ENCODE results near the gene SPATA16. TPM values are rescaled to one million over a fixed set of nuclear protein-coding genes. Genes with fewer than 3 reads are reported as not detected.
"Not testable (repeated sequence)": the region's sequence is repeated elsewhere in the genome, so short reads cannot be mapped to it uniquely, and the experiment has no call there.

SPATA16 gene
- total RNA-seq (2014; rRNA removed; shearing (Covaris generic)), result not detected in 2 replicates

GRCh38 chr3:173140986-173141385, at the start of gene SPATA16:
Gene SPATA16 (minus strand): TSS chr3:173141235. CDS start chr3:173117731, 23,504 bp downstream.
- no peak for DNase-seq (ENCODE audit: low spot score)

GRCh38 chr3:173183022-173183421, 42.0 kb upstream of the SPATA16 start:
- in situ Hi-C loops (cut with HindIII; ENCODE audit: low sequenced_read_pairs), result not testable (repeated sequence)

More at GRCh38 chr3:173140986-173141385, at the start of gene SPATA16:
- in situ Hi-C loops (cut with HindIII; ENCODE audit: low sequenced_read_pairs), result no loop called here

GRCh38 chr3:173173652-173174051, 32.6 kb upstream of the SPATA16 start:
- in situ Hi-C loops (cut with HindIII; ENCODE audit: low sequenced_read_pairs), result no loop called here
- no peak for DNase-seq (ENCODE audit: low spot score)

More at GRCh38 chr3:173183022-173183421, 42.0 kb upstream of the SPATA16 start:
- not testable (repeated sequence) for DNase-seq (ENCODE audit: low spot score)

GRCh38 chr3:173159139-173159538, 18.1 kb upstream of the SPATA16 start:
- in situ Hi-C loops (cut with HindIII; ENCODE audit: low sequenced_read_pairs); DNase-seq (ENCODE audit: low spot score): not testable (repeated sequence)

- DNase-seq (ENCODE audit: low spot score); in situ Hi-C loops (cut with HindIII; ENCODE audit: low sequenced_read_pairs): not testable (repeated sequence)
Observed at GRCh38 chr3:173156533-173156932, 15.5 kb upstream of the SPATA16 start.

GRCh38 chr3:173153631-173154030, 12.6 kb upstream of the SPATA16 start:
- no peak for DNase-seq (ENCODE audit: low spot score)
- in situ Hi-C loops (cut with HindIII; ENCODE audit: low sequenced_read_pairs), result no loop called here

GRCh38 chr3:173139420-173139819, 1.6 kb downstream of the SPATA16 start:
- no peak for DNase-seq (ENCODE audit: low spot score)
- in situ Hi-C loops (cut with HindIII; ENCODE audit: low sequenced_read_pairs), result no loop called here

- in situ Hi-C loops (cut with HindIII; ENCODE audit: low sequenced_read_pairs), result no loop called here
- no peak for DNase-seq (ENCODE audit: low spot score)
Observed at GRCh38 chr3:173138026-173138425, 3.0 kb downstream of the SPATA16 start.

- no peak for DNase-seq (ENCODE audit: low spot score)
- in situ Hi-C loops (cut with HindIII; ENCODE audit: low sequenced_read_pairs), result no loop called here
Observed at GRCh38 chr3:173135059-173135458, 6.0 kb downstream of the SPATA16 start.

GRCh38 chr3:173128633-173129032, 12.4 kb downstream of the SPATA16 start:
- no peak for DNase-seq (ENCODE audit: low spot score)
- in situ Hi-C loops (cut with HindIII; ENCODE audit: low sequenced_read_pairs), result no loop called here

GRCh38 chr3:173111321-173111720, 29.7 kb downstream of the SPATA16 start:
- in situ Hi-C loops (cut with HindIII; ENCODE audit: low sequenced_read_pairs), result no loop called here
- DNase-seq (ENCODE audit: low spot score), result no peak

- DNase-seq (ENCODE audit: low spot score), result no peak
- in situ Hi-C loops (cut with HindIII; ENCODE audit: low sequenced_read_pairs), result no loop called here
Observed at GRCh38 chr3:173109143-173109542, 31.9 kb downstream of the SPATA16 start.

- in situ Hi-C loops (cut with HindIII; ENCODE audit: low sequenced_read_pairs), result no loop called here
- DNase-seq (ENCODE audit: low spot score), result no peak
Observed at GRCh38 chr3:173103469-173103868, 37.6 kb downstream of the SPATA16 start.

- in situ Hi-C loops (cut with HindIII; ENCODE audit: low sequenced_read_pairs), result no loop called here
- DNase-seq (ENCODE audit: low spot score), result no peak
Observed at GRCh38 chr3:173098959-173099358, 42.1 kb downstream of the SPATA16 start.

GRCh38 chr3:173096994-173097785, 43.8 kb downstream of the SPATA16 start:
- DNase-seq (ENCODE audit: low spot score), result no peak
- in situ Hi-C loops (cut with HindIII; ENCODE audit: low sequenced_read_pairs), result no loop called here

- no peak for DNase-seq (ENCODE audit: low spot score)
- in situ Hi-C loops (cut with HindIII; ENCODE audit: low sequenced_read_pairs), result no loop called here
Observed at GRCh38 chr3:173096140-173096539, 44.9 kb downstream of the SPATA16 start.

- DNase-seq (ENCODE audit: low spot score), result no peak
- in situ Hi-C loops (cut with HindIII; ENCODE audit: low sequenced_read_pairs), result no loop called here
Observed at GRCh38 chr3:173092038-173092437, 49.0 kb downstream of the SPATA16 start.

- in situ Hi-C loops (cut with HindIII; ENCODE audit: low sequenced_read_pairs), result no loop called here
- DNase-seq (ENCODE audit: low spot score), result no peak
Observed at GRCh38 chr3:173090492-173090891, 50.5 kb downstream of the SPATA16 start.

- DNase-seq (ENCODE audit: low spot score), result no peak
- in situ Hi-C loops (cut with HindIII; ENCODE audit: low sequenced_read_pairs), result no loop called here
Observed at GRCh38 chr3:173089283-173089682, 51.8 kb downstream of the SPATA16 start.

- no peak for DNase-seq (ENCODE audit: low spot score)
- in situ Hi-C loops (cut with HindIII; ENCODE audit: low sequenced_read_pairs), result no loop called here
Observed at GRCh38 chr3:173078525-173078924, 62.5 kb downstream of the SPATA16 start.
